Stimulated activated CD4-positive, alpha-beta T cell treated with anti-CD3 and anti-CD28 coated beads, Interleukin-1b, Interleukin-23, amount 100 ng/mL, for 24 hours (primary cell): ENCODE measurements around the gene ADAD2.

Source experiments
- DNase-seq, 4 experiments: peaks; one replicate each; pipeline ENCODE4 v3.0.0-alpha.2; 2020; ENCODE audit warnings: low read depth in 4 of 4, low spot score in 1 of 4

Gene ADAD2

GRCh38 chr16:84223456-84223855, 32.5 kb downstream of the ADAD2 start:
- DNase-seq = no peak

DNA sequence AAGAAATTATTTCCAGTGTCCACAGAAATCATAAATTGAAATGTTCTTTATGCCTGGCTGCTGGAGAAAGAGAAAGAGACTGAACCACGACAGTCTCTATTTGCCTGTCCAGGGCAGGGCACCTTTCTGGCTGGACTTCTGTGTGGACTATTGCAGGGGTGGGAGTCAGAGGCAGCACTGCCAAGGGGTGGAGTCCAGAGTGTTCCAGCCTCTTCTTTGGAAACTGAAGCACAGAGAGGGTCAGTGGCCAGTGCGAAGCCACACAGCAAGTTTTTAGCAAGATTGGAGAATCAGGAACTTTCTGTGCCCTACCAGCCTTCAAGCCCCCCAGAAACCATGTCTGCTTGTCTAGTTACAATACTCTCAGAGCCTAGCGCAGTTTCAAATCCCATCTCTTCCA, 33.6 kb downstream of the ADAD2 start:
- no peak for DNase-seq

GRCh38 chr16:84225126-84225525, 34.2 kb downstream of the ADAD2 start:
- no peak for DNase-seq

- no peak for DNase-seq
Observed at GRCh38 chr16:84225571-84225970, 34.6 kb downstream of the ADAD2 start.

- DNase-seq = no peak
Observed at GRCh38 chr16:84226026-84226425, 35.1 kb downstream of the ADAD2 start.

DNA sequence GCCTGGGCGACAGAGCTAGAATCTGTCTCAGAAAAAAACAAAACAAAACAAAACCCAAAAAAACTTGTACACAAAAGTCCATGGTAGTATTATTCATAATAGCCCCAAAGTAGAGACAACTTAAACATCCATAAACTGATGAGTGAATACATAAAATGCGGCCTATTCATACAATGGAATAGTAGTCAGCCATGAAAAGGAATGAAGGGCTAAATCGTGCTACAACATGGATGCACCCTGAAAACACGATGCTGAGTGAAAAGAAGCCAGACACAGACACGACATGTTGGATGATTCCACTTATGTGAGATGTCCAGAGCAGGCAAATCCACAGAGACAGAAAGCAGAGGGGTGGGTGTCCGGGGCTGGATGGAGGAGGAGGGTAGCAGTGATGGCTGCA, 36.6 kb downstream of the ADAD2 start:
- DNase-seq = no peak

GRCh38 chr16:84228256-84228838, 37.4 kb downstream of the ADAD2 start:
- DNase-seq = no peak

DNA sequence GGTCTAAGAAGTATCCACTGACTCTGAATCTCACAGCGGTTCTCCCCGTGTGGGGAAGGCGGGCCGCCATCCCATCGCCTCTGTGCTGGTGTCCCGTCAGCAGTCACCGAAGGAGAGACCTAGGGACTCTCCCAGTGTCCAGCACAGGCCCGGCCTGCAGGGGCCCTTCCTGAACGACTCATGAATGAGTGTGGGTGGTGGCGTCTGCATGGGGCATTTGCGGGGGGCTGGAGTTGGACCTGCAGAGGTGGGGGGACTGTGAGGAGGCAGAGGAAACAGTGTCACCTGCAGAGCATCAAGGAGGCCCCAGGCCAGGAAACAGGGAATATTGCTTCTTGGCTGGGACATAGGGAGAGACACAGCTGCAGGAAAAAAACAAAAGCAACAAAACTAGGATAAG, 38.5 kb downstream of the ADAD2 start:
- DNase-seq = no peak

- DNase-seq = no peak
Observed at GRCh38 chr16:84232060-84232459, 41.1 kb downstream of the ADAD2 start.

GRCh38 chr16:84232969-84233368, 42.0 kb downstream of the ADAD2 start:
- DNase-seq = no peak

GRCh38 chr16:84233748-84234147, 42.8 kb downstream of the ADAD2 start:
- DNase-seq = no peak

- DNase-seq = no peak
Observed at GRCh38 chr16:84234321-84235241, 43.6 kb downstream of the ADAD2 start.

- no peak for DNase-seq
Observed at GRCh38 chr16:84236671-84237070, 45.7 kb downstream of the ADAD2 start.

DNA sequence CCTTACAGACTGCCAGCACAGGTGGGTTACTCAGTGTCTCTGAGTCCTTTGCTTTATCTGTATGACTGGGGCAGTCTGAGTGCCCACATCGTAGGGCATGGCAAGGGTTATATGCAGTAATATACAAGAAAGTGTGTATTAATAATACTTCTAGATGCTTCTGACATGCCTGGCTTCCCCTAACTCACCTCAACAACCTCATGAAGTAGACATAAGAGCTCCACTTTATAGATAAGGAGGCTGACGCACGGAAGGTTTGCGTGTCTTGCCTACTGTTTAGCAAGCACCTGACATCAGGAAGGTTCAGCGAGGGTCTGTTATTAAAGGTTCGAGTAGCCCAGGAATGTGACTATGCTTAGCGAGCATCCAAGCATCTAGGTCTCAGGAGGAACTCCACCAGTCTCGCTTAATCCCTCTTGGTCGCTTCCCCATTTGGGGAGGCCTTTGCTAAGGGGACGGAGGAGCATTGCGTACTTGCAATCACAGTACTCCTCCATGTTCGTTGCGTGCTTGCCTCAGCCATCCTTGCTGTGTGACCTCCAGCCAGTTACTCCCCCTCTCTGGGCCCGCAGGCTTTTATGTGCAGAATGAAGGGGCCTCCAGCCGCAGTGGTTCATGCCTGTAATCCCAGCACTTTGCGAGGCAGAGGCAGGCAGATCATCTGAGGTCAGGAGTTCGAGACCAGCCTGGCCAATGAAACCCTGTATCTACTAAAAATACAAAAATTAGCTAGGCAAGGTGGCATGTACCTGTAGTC, 47.2 kb downstream of the ADAD2 start:
- DNase-seq = no peak

GRCh38 chr16:84239141-84239769, 48.3 kb downstream of the ADAD2 start:
- DNase-seq = no peak

- DNase-seq = no peak
Observed at GRCh38 chr16:84239909-84240308, 49.0 kb downstream of the ADAD2 start, which contains the start of gene KCNG4. KCNG4 (minus strand) TSS chr16:84240012; CDS start chr16:84237485, 2,527 bp downstream.

DNA sequence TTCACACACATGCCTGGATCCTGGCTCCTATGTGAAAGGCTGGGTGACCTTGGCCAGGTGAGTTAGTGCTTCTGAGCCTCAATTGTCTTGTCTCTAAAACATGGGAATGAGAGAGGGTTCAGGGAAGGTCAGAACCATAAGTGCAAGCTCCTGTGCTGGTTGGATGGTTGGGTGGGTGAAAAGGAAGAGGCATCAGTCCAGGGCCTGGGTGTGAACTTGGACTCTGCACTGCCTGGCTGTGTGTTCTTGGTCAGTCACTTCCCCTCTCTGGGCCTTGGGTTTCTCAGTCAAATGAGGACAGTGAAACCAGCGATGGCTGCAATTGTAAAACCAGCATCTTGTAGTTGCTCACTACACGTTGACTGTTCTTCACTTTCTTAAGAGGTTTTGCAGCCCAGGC, 49.5 kb downstream of the ADAD2 start:
- no peak for DNase-seq

DNA sequence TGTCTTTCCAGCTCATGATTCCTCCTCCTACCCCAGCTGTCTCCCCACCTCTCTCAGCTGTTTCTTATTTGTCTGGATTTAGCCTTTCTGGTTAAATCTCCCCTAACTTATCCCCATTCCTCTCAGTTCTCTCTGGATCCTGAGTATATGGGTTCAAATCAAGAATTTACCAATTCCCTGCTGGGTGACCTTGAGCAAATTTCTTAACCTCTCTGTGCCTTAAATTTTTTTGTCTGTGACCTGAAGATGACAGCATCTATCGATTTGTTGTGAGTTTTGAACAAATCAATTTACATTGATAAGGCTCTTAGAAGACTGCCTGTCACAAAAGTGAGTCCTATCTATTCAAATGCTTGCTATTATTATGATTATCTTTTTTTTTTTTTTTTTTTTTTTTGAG, 50.8 kb downstream of the ADAD2 start:
- no peak for DNase-seq

DNA sequence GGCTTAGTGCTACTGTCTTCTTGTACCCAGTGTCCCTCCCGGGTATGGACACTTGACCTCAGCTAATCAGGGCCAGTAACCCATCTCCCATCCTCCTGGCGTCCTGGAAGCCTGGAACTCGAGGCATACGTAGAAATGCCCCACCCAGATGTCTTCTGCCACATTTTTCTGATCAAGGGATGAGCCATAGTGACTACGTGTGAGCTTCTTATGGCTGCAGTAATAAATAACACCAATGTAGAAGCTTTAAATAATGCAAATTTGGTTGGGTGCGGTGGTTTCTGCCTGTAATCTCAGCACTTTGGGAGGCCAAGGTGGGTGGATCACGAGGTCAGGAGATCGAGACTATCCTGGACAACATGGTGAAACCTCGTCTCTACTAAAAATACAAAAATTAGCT, 51.9 kb downstream of the ADAD2 start:
- DNase-seq = no peak

DNA sequence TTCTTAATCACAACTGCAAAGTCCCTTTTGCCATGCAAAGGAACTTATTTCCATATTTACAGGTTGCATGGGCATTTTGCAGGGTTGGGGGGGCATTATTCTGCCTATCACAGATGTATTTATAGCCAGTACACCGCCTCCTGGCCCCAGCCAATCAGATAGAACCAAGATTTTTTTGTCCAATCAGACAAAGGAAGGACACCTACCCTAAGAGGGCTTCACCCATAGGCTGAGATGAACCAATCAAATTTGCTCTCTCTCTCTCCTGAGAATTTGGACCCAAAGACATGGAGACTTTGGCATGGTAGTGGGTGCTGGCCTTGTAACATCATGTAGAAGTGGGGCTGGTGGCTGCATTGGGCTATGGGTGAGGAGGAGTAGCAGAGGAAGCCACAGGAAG, 52.8 kb downstream of the ADAD2 start:
- no peak for DNase-seq

GRCh38 chr16:84244728-84245127, 53.8 kb downstream of the ADAD2 start:
- DNase-seq = no peak
